Panc1 (cell line): ENCODE results near the gene THRAP3.

ENCODE experiments used
- POLR2AphosphoS5 ChIP-seq: IDR thresholded peaks from 2 replicates; pipeline ENCODE4 v1.6.1; 2012; ENCODE audit warnings: mild to moderate bottlenecking, low read depth, low read length, moderate library complexity
- REST ChIP-seq, 2 experiments: IDR thresholded peaks; 2 replicates each; pipeline ENCODE4 v1.6.1; 2011 to 2012; ENCODE audit warnings: low read depth in 2 of 2, control low read depth in 1 of 2, low read length in 1 of 2, mild to moderate bottlenecking in 1 of 2, moderate library complexity in 1 of 2; ENCODE audit not compliant: insufficient read depth in 1 of 2
- TCF7L2 ChIP-seq: IDR thresholded peaks from 2 replicates; pipeline ENCODE4 v1.6.1; 2011; ENCODE audit warnings: mild to moderate bottlenecking, low read depth, low read length, inconsistent platforms
- TF ChIP-seq, protein P1 (sequence below): fragments of 450-650 bp; IDR thresholded peaks from 2 replicates; pipeline ENCODE4 v1.5.1; 2017; ENCODE audit warnings: mild to moderate bottlenecking

- TF ChIP-seq TCF7L2 (no peak), REST (IDR thresholded peaks at IDR 0.05; ENCODE audit: insufficient read depth in 1 of 2, low read depth in 2 of 2, low read length in 1 of 2) (no peak), POLR2AphosphoS5 (no peak)
- TF ChIP-seq, protein P1, sequence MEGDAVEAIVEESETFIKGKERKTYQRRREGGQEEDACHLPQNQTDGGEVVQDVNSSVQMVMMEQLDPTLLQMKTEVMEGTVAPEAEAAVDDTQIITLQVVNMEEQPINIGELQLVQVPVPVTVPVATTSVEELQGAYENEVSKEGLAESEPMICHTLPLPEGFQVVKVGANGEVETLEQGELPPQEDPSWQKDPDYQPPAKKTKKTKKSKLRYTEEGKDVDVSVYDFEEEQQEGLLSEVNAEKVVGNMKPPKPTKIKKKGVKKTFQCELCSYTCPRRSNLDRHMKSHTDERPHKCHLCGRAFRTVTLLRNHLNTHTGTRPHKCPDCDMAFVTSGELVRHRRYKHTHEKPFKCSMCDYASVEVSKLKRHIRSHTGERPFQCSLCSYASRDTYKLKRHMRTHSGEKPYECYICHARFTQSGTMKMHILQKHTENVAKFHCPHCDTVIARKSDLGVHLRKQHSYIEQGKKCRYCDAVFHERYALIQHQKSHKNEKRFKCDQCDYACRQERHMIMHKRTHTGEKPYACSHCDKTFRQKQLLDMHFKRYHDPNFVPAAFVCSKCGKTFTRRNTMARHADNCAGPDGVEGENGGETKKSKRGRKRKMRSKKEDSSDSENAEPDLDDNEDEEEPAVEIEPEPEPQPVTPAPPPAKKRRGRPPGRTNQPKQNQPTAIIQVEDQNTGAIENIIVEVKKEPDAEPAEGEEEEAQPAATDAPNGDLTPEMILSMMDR = no peak
These were observed 100.1 kb downstream of the THRAP3 start for GRCh38 chr1:36324353-36324703.
